ENCODE data around the gene CLDN8.

CLDN8 gene

DNA sequence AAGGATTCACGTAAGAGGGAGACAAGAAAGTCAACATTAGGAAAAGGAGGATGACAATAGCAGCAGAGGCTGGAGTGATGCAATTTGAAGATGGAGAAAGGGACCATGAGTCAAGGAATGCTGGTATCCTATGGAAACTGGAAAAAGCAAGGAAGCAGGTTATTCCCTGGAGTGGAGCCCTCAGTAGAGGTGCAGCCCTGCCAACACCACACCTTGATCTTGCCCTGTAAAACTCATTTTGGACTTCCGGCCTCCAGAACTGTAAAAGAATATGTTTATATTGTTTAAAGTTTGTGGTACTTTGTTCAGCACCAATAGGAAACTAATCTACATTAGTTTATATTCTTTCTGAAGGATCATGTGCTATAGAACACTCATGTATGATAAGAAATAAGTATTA lies 29.7 kb downstream of the CLDN8 start:
- no peak overlapping the region for H3K4me3 ChIP-seq (ENCODE audit: low read depth, low read length)
- TF ChIP-seq, protein P1, sequence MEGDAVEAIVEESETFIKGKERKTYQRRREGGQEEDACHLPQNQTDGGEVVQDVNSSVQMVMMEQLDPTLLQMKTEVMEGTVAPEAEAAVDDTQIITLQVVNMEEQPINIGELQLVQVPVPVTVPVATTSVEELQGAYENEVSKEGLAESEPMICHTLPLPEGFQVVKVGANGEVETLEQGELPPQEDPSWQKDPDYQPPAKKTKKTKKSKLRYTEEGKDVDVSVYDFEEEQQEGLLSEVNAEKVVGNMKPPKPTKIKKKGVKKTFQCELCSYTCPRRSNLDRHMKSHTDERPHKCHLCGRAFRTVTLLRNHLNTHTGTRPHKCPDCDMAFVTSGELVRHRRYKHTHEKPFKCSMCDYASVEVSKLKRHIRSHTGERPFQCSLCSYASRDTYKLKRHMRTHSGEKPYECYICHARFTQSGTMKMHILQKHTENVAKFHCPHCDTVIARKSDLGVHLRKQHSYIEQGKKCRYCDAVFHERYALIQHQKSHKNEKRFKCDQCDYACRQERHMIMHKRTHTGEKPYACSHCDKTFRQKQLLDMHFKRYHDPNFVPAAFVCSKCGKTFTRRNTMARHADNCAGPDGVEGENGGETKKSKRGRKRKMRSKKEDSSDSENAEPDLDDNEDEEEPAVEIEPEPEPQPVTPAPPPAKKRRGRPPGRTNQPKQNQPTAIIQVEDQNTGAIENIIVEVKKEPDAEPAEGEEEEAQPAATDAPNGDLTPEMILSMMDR (IDR thresholded peaks at IDR 0.05; ENCODE audit: low read depth, low read length), result no peak

GRCh38 chr21:30168086-30168485 lies 47.8 kb downstream of the CLDN8 start:
- TF ChIP-seq, protein P1 (IDR thresholded peaks at IDR 0.05; ENCODE audit: low read depth, low read length), result no peak
- no peak overlapping the region for H3K4me3 ChIP-seq (ENCODE audit: low read depth, low read length)

DNA sequence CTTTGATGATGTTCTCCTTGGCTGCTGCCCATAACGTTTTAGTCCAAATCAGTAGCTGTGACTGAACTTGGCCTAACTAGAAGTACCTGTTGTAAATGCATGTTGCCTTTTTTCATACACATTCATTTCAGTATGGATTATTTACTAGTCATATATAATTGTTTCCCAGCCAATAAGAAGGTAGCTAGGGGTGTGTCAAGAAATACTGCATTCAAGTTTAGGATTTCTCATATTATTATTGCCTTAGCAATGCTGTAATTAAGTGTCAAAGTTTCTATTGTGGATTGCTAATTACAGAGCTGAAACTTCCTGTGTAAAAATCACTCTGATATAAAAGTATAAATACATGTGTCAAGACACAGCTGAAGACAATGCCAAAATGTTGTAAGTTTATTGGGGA lies 49.2 kb downstream of the CLDN8 start, which contains the start of gene CLDN17:
TSS of gene CLDN17 (minus strand) at position 101 of the 400 bp plus-strand sequence. CDS start 188 bp downstream, outside the sequence.
- H3K4me3 ChIP-seq (ENCODE audit: low read depth, low read length), result no peak within 1 kb of the TSS
- TF ChIP-seq, protein P1 (IDR thresholded peaks at IDR 0.05; ENCODE audit: low read depth, low read length), result no peak

GRCh38 chr21:30166171-30166570 lies 49.7 kb downstream of the CLDN8 start:
- TF ChIP-seq, protein P1 (IDR thresholded peaks at IDR 0.05; ENCODE audit: low read depth, low read length), result no peak
- no peak overlapping the region for H3K4me3 ChIP-seq (ENCODE audit: low read depth, low read length)

DNA sequence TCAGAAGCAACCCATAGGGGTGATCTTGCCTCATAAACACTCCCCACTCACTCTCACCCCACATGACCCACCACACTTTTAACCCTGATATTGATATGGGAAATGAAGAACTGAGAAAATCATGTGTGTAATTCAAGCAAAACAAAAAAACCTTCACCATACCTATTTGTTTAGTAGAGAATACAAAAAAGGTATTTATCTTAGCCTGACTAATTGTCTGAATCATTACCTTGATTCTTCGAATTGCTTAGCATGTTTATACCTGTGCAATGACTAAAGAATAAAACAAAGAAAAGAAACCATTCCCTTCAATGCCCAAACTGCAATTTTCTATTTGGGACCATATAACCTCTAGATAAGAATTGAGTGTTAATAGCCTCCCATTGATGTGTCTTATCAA lies 51.1 kb downstream of the CLDN8 start:
- H3K4me3 ChIP-seq (ENCODE audit: low read depth, low read length), result no peak overlapping the region
- TF ChIP-seq, protein P1 (IDR thresholded peaks at IDR 0.05; ENCODE audit: low read depth, low read length), result no peak
